GM18498 (cell line): ENCODE measurements around the gene PGBD5.

Source experiments
- ATAC-seq: cut with Tn5 transposase; IDR thresholded peaks from one replicate; pipeline ENCODE4 v1.9.1; 2021; ENCODE audit warnings: mild to moderate bottlenecking, moderate library complexity; ENCODE audit not compliant: unreplicated experiment

The PGBD5 gene

GRCh38 chr1:230351983-230352382 lies 74.1 kb downstream of the PGBD5 start:
- ATAC-seq = no peak

GRCh38 chr1:230351514-230351913 lies 74.6 kb downstream of the PGBD5 start:
- no peak for ATAC-seq

- no peak for ATAC-seq
Measured at GRCh38 chr1:230350208-230350921, 75.8 kb downstream of the PGBD5 start.

- no peak for ATAC-seq
Measured at GRCh38 chr1:230349020-230349393, 77.1 kb downstream of the PGBD5 start.

- no peak for ATAC-seq
Measured at GRCh38 chr1:230348386-230349019, 77.6 kb downstream of the PGBD5 start.

- no peak for ATAC-seq
Measured at GRCh38 chr1:230347896-230348295, 78.2 kb downstream of the PGBD5 start.

GRCh38 chr1:230345139-230345885 lies 80.8 kb downstream of the PGBD5 start:
- no peak for ATAC-seq

- ATAC-seq = no peak
Measured at GRCh38 chr1:230342699-230343098, 83.4 kb downstream of the PGBD5 start.

- no peak for ATAC-seq
Measured at GRCh38 chr1:230342019-230342418, 84.1 kb downstream of the PGBD5 start.

- ATAC-seq = no peak
Measured at GRCh38 chr1:230341162-230341546, 85.0 kb downstream of the PGBD5 start.

GRCh38 chr1:230340526-230341161 lies 85.5 kb downstream of the PGBD5 start:
- ATAC-seq = no peak

- ATAC-seq = no peak
Measured at GRCh38 chr1:230339033-230339432, 87.1 kb downstream of the PGBD5 start.

GRCh38 chr1:230337266-230337665 lies 88.9 kb downstream of the PGBD5 start:
- ATAC-seq = no peak

GRCh38 chr1:230335861-230336522 lies 90.1 kb downstream of the PGBD5 start:
- ATAC-seq = no peak

- no peak for ATAC-seq
Measured at GRCh38 chr1:230334447-230334837, 91.7 kb downstream of the PGBD5 start.

GRCh38 chr1:230333590-230334446 lies 92.3 kb downstream of the PGBD5 start:
- no peak for ATAC-seq

- no peak for ATAC-seq
Measured at GRCh38 chr1:230332575-230333066, 93.5 kb downstream of the PGBD5 start.

- no peak for ATAC-seq
Measured at GRCh38 chr1:230332061-230332460, 94.1 kb downstream of the PGBD5 start.

GRCh38 chr1:230330157-230330556 lies 96.0 kb downstream of the PGBD5 start:
- ATAC-seq = no peak
